HepG2 (cell line): ENCODE results near the gene ZNRD2. TPM values are rescaled to one million over a fixed set of nuclear protein-coding genes. Genes with fewer than 3 reads are reported as not detected.

Source experiments
- ARNTL ChIP-seq: sonication (generic); formaldehyde crosslinking; IDR thresholded peaks from 2 replicates; pipeline ENCODE4 v1.4.0; 2020; ENCODE audit warnings: mild to moderate bottlenecking, missing genetic modification reagents
- CEBPZ ChIP-seq: IDR thresholded peaks from 2 replicates; pipeline ENCODE4 v1.6.1; 2012; ENCODE audit warnings: low read length, improper control_type of control experiment
- CHD2 ChIP-seq: IDR thresholded peaks from 2 replicates; pipeline ENCODE4 v1.6.1; 2011; ENCODE audit warnings: low read depth, low read length, improper control_type of control experiment
- CHD4 ChIP-seq: fragments of 200-600 bp; sonication (generic); IDR thresholded peaks from 2 replicates; pipeline ENCODE4 v1.7.0; 2017; ENCODE audit warnings: mild to moderate bottlenecking, low read length, borderline replicate concordance
- CSRNP1 ChIP-seq: sonication (generic); formaldehyde crosslinking; IDR thresholded peaks from 2 replicates; pipeline ENCODE4 v1.8.1; 2023; ENCODE audit warnings: mild to moderate bottlenecking, missing genetic modification reagents
- FIP1L1 ChIP-seq: fragments of 200-400 bp; formaldehyde crosslinking; IDR thresholded peaks from 2 replicates; pipeline ENCODE4 v1.6.1; 2018; ENCODE audit warnings: low read depth, mild to moderate bottlenecking, low read length, moderate library complexity, borderline replicate concordance; ENCODE audit not compliant: insufficient read depth
- FOXC1 ChIP-seq: sonication (generic); formaldehyde crosslinking; IDR thresholded peaks from 2 replicates; pipeline ENCODE4 v1.8.0; 2022; ENCODE audit warnings: mild to moderate bottlenecking, missing genetic modification reagents, borderline replicate concordance
- MLXIP ChIP-seq: sonication (generic); formaldehyde crosslinking; IDR thresholded peaks from 2 replicates; pipeline ENCODE4 v1.9.0; 2021; ENCODE audit warnings: missing genetic modification reagents, borderline replicate concordance
- NR3C1 ChIP-seq: sonication (generic); formaldehyde crosslinking; IDR thresholded peaks from 2 replicates; pipeline ENCODE4 v1.4.0; 2020; ENCODE audit warnings: missing genetic modification reagents
- RFX3 ChIP-seq: IDR thresholded peaks from 2 replicates; pipeline ENCODE4 v1.6.1; 2016; ENCODE audit warnings: missing biosample characterization, missing genetic modification reagents
- SETDB1 ChIP-seq: sonication (generic); formaldehyde crosslinking; IDR thresholded peaks from 2 replicates; pipeline ENCODE4 v1.5.1; 2020; ENCODE audit warnings: missing genetic modification reagents, mild to moderate bottlenecking, borderline replicate concordance
- SP4 ChIP-seq: sonication (generic); formaldehyde crosslinking; IDR thresholded peaks from 2 replicates; pipeline ENCODE4 v1.8.1; 2023; ENCODE audit warnings: mild to moderate bottlenecking, missing genetic modification reagents
- SRSF9 ChIP-seq: fragments of 200-400 bp; formaldehyde crosslinking; IDR thresholded peaks from 2 replicates; pipeline ENCODE4 v1.6.1; 2018; ENCODE audit warnings: borderline replicate concordance, mild to moderate bottlenecking, low read depth, low read length; ENCODE audit not compliant: insufficient read depth, poor library complexity, severe bottlenecking
- TAF15 ChIP-seq: fragments of 200-400 bp; formaldehyde crosslinking; IDR thresholded peaks from one replicate; pipeline ENCODE4 v1.6.1; 2018; ENCODE audit warnings: mild to moderate bottlenecking, low read depth, low read length; ENCODE audit not compliant: poor library complexity, severe bottlenecking
- TCF7L2 ChIP-seq: IDR thresholded peaks from 2 replicates; pipeline ENCODE4 v1.6.1; 2011; ENCODE audit warnings: mild to moderate bottlenecking, low read depth, low read length, moderate library complexity
- ZBTB7A ChIP-seq: sonication (generic); formaldehyde crosslinking; IDR thresholded peaks from 2 replicates; pipeline ENCODE4 v1.8.0; 2022; ENCODE audit warnings: mild to moderate bottlenecking, missing genetic modification reagents
- ZFP36L1 ChIP-seq: sonication (generic); formaldehyde crosslinking; IDR thresholded peaks from 2 replicates; pipeline ENCODE4 v1.8.0; 2022; ENCODE audit warnings: mild to moderate bottlenecking, missing genetic modification reagents, moderate library complexity
- ZFP82 ChIP-seq: sonication (generic); formaldehyde crosslinking; IDR thresholded peaks from 2 replicates; pipeline ENCODE4 v1.5.1; 2020; ENCODE audit warnings: mild to moderate bottlenecking, missing genetic modification reagents, borderline replicate concordance
- ZNF17 ChIP-seq: sonication (generic); formaldehyde crosslinking; IDR thresholded peaks from 2 replicates; pipeline ENCODE4 v1.5.0; 2020; ENCODE audit warnings: mild to moderate bottlenecking, missing genetic modification reagents
- ZNF205 ChIP-seq: IDR thresholded peaks from 2 replicates; pipeline ENCODE4 v1.6.1; 2018; ENCODE audit warnings: missing biosample characterization, missing genetic modification reagents
- ZNF557 ChIP-seq: sonication (generic); formaldehyde crosslinking; IDR thresholded peaks from 2 replicates; pipeline ENCODE4 v1.4.0; 2020; ENCODE audit warnings: missing genetic modification reagents
- ZNF703 ChIP-seq: sonication (generic); formaldehyde crosslinking; IDR thresholded peaks from 2 replicates; pipeline ENCODE4 v1.5.1; 2020; ENCODE audit warnings: missing genetic modification reagents, mild to moderate bottlenecking, moderate library complexity, borderline replicate concordance
- ZSCAN21 ChIP-seq: sonication (generic); formaldehyde crosslinking; IDR thresholded peaks from 2 replicates; pipeline ENCODE4 v1.8.0; 2022; ENCODE audit warnings: mild to moderate bottlenecking, missing genetic modification reagents, moderate library complexity, borderline replicate concordance
- polyA plus RNA-seq, 8 experiments: library from polyadenylated mRNA; depleted of rRNA in 3 of 8; stranded (reverse) in 7 of 8; unstranded in 1 of 8; fragments of >200 nt; fragmentation: Illumina TruSeq in 4 of 8; extraction: Trizol in 4 of 8; gene quantifications; 2 replicates each; pipeline versions ENCODE4 v1.2.1 to v1.2.3, GENCODE V29; 2011 to 2016; ENCODE audit warnings: low read depth in 4 of 8, missing spikeins in 1 of 8, mixed read lengths in 1 of 8; ENCODE audit not compliant: insufficient read depth in 1 of 8
- total RNA-seq, 5 experiments: library from RNA; depleted of rRNA; stranded (reverse); fragments of >200 nt; fragmentation: Illumina TruSeq; extraction: Trizol; gene quantifications; 2 replicates each; pipeline ENCODE4 v1.2.3, GENCODE V29; 2016; ENCODE audit warnings: low read depth in 1 of 5

The ZNRD2 gene
- total and polyA plus RNA-seq, 2 of the 13 experiments (the other 11 are each of a cell fraction or from before 2014, with no cell fraction given), result 29.2 to 34.0 TPM

GRCh38 chr11:65529475-65530156, 40.7 kb upstream of the ZNRD2 start (continued):
- TF ChIP-seq CHD4, result no peak
- TF ChIP-seq ZFP82 (CRISPR knock-in tag), result no peak
- peak; percentile 67; the same call in 1 of the 2 replicates for TF ChIP-seq ARNTL
- TF ChIP-seq SRSF9, result no peak
- no peak for TF ChIP-seq ZNF205 (CRISPR knock-in tag)
- TF ChIP-seq SP4, result no peak
- TF ChIP-seq SETDB1 (CRISPR knock-in tag), result no peak
- peak; percentile 73; the same call in 1 of the 2 replicates for TF ChIP-seq ZBTB7A (CRISPR knock-in tag)
- no peak for TF ChIP-seq ZFP36L1 (CRISPR knock-in tag)
- TF ChIP-seq CHD2, result no peak
- TF ChIP-seq FIP1L1, result no peak
- 0 out of 2 replicates have a peak, but pooled peaks have one; percentile 35 for TF ChIP-seq FOXC1 (CRISPR knock-in tag)
- no peak for TF ChIP-seq MLXIP (CRISPR knock-in tag)
- TF ChIP-seq TCF7L2, result no peak
- TF ChIP-seq NR3C1 (CRISPR knock-in tag), result no peak
- no peak for TF ChIP-seq ZNF17 (CRISPR knock-in tag)
- TF ChIP-seq CEBPZ, result no peak
- TF ChIP-seq ZSCAN21 (CRISPR knock-in tag), result no peak
- TF ChIP-seq ZNF557 (CRISPR knock-in tag), result no peak
- TF ChIP-seq RFX3 (CRISPR knock-in tag), result no peak
- no peak for TF ChIP-seq ZNF703 (CRISPR knock-in tag)
- TF ChIP-seq TAF15, result no peak
- no peak for TF ChIP-seq CSRNP1 (CRISPR knock-in tag)
